Measurements from ENCODE around the gene NEU1.
"Not testable (repeated sequence)": the region's sequence is repeated elsewhere in the genome, so short reads cannot be mapped to it uniquely, and the experiment has no call there.

NEU1 gene

GRCh38 chr6:31837369-31838113 is 25.1 kb downstream of the NEU1 start:
- DNase-seq: peak; percentile 48 to 59

DNA sequence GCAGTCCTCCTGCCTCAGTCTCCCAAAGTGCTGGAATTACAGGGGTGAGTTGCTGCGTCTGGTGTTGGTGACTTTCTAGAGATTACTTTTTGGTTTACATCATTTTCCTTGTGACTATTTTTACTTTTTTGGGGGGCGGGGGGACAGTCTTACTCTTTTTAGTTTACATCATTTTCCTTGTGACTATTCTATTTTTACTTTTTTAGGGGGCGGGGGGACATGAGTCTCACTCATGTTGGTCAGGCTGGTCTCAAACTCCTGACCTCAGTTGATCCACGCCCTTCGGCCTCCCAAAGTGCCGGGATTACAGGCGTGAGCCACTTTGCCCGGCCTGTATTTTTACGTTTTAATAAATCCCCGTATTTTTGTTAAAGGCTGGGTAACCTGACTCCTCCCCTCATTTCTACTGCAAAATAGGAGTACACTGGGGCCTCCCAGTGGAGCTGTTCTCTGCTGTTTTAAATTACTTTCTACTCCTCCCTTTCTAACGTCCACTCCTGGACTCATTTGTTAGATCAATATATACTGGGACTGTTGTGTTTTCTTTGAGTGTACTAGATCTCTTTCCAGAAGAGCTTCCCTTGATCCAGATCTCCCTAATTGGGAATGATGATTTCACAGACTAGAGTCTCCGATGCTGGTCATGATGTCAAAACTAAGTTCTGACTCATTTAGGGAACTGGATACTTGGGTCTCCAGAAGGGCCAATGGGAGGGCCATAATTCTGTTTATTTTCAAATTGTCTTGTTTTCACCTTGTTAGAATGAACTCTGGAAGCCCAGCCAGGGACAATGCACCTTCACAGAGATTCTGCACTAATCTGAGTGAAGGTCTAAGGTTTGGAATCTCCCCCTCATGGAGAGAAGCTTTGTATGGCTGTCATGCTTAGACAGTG is 25.9 kb downstream of the NEU1 start:
- DNase-seq: no peak

DNA sequence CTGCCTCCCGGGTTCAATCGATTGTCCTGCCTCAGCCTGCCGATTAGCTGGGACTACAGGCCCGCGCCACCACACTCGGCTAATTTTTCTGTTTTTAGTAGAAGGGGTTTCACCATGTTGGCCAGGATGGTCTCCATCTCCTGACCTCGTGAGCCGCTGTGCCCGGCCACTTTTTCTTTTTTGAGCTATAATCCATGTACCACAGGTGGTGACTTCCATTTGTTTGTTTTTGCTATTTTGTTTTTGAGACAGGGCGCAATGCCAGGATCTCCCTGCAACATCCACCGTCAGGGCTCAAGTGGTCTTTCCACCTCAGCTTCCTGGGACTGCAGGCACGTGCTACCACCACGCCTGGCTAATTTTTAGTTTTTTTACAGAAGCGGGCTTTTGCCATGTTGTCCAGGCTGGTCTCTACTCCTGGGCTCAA is 26.6 kb downstream of the NEU1 start:
- DNase-seq: no peak

DNA sequence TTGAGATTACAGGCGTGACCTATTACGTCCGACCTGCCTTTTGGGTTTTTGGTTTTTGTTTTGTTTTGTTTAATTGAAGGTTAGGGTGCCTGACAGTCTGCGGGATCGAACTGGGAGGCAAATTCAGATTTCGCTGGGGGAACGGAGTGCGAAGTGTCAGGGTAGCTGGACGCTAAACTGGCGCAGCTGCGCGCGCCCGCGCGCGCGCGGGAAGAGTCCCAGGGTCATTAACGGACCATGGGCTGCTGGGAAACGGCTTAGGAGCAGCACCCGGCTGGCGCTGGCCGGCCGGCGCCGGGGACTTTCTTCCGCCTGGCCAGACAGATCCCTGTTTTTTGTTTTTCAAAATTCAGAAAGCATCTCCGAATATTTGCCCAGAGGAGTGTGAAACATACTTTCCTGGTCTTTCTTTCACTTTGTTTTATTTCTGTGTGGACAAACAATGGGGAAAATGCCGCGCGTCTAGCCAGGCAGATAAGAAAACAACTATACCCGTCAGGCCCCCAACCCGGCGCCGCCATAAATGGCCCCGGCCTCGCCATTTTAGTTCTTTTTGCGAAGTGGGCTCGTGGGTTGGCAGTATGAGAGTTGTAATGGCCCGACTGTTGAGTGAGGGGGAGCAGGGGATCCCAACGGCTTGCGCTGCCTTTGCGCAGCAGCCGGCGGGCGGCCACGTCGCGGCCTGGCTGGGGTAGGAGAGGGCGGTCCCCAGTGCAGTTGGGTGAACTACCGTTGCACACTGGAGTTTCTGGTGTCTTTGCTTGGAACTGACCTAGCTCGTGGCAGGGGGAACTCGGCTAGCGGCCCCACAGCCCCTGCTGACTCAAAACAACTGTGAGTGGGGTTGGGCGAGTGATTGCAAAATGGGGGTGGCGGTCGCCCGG is 28.0 kb downstream of the NEU1 start:
- DNase-seq: peak; percentile 73 to 80

DNA sequence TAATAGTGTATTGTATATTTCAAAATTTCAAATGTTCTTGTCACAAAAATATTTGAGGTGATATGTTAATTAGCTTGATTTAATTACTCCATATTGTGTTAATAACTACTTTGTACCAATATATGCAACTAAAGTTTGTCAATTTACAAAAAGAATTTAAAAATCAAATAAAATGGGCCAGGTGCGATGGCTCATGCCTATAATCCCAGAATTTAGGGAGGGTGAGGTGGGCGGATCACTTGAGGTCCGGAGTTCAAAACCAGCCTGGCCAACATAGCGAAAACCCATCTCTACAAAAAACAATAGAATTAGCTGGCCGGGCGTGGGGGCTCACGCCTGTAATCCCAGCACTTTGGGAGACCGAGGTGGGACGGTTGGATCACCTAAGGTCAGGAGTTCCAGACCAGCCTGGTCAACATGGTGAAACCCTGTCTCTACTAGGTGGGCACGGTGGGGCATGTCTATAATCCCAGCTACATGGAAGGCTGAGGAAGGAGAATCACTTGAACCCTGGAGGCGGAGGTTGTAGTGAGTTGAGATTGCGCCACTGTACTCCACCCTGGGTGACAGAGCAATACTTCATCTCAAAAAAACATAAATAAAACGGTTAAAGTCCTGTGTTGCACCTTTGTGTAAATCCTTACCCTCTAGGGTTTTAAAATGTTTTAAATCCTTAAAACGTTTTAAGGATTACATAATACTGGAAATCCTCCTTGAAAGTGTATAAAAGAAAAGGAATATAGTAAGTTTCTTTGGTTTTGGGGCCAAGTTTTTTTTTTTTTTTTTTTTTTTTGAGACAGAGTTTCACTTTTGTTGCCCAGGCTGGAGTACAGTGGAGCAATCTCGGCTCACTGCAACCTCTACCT is 31.0 kb downstream of the NEU1 start:
- DNase-seq: no peak

- DNase-seq: no peak
Measured at GRCh38 chr6:31830886-31831335, 31.7 kb downstream of the NEU1 start.

- DNase-seq: peak; percentile 64 to 66
Measured at GRCh38 chr6:31829633-31830283, 32.9 kb downstream of the NEU1 start.

DNA sequence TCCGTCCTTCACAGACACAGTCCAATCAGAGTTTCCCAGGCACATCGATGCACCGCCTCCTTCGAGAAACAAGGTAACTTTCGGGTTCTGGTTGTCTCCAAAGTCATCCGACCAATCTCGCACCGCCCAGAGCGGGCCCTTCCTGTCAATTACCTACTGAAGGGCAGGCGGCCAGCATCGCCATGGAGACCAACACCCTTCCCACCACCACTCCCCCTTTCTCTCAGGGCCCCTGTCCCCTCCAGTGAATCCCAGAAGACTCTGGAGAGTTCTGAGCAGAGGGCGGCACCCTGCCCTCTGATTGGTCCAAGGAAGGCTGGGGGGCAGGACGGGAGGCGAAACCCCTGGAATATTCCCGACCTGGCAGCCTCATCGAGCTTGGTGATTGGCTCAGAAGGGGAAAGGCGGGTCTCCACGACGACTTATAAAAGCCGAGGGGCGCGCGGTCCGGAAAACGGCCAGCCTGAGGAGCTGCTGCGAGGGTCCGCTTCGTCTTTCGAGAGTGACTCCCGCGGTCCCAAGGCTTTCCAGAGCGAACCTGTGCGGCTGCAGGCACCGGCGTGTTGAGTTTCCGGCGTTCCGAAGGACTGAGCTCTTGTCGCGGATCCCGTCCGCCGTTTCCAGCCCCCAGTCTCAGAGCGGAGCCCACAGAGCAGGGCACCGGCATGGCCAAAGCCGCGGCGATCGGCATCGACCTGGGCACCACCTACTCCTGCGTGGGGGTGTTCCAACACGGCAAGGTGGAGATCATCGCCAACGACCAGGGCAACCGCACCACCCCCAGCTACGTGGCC is 35.1 kb downstream of the NEU1 start, which contains the start of gene HSPA1B:
Gene HSPA1B, plus strand, starts transcription at position 453 of the 794 bp plus-strand sequence. Its CDS starts 213 bp downstream, at position 666.
- DNase-seq: peak; percentile 99 to 100

DNA sequence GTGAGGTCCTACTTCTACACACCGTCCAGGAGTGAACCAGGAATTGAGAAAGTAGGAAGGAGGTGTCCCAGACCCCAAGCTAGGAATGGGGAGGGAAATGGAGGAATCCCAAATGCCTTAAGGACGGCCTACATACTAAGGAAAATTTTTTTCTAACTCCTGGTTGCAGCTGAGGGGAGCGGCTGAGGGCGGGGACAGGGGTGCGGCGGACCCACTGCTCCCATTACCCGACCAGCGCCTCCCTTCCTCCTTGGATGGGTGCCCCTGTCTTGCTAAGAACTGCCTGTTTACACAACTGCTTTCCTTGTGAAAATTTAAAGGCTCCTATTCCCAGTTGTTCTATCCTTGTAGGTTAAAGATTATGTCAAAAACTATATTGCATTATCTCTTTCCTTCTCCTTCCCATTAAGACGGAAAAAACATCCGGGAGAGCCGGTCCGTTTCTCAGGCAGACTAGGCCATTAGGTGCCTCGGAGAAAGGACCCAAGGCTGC is 35.8 kb downstream of the NEU1 start:
- peak; percentile 87 to 93 for DNase-seq

- no peak for DNase-seq
Measured at GRCh38 chr6:31825553-31825952, 37.1 kb downstream of the NEU1 start.

DNA sequence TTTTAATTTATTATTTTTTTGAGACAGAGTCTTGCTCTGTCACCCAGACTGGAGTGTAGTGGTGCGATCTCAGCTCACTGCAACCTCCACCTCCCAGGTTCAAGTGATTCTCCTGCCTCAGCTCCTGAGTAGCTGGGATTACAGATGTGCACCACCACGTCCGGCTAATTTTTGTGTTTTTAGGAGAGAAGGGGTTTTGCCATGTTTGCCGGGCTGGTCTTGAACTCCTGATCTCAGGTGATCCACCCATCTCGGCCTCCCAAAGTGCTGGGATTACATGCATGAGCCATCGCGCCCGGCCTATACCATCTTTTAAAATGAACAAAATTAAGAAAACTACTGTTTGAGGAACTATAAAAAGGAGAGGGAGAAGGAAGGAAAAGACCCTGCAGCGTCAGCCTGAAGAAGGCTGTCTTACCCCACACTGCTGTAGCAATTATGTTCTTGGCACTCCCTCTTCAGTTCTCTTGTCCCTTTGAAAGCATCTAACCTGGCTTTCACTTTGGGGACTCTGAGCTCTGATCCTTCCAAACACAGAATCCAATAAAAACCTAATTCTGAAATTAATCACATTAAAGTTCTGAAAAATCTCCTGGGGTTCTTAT is 38.9 kb downstream of the NEU1 start:
- DNase-seq: peak; percentile 34 to 53

GRCh38 chr6:31822036-31822821 is 40.4 kb downstream of the NEU1 start:
- peak; percentile 64 to 76 for DNase-seq

DNA sequence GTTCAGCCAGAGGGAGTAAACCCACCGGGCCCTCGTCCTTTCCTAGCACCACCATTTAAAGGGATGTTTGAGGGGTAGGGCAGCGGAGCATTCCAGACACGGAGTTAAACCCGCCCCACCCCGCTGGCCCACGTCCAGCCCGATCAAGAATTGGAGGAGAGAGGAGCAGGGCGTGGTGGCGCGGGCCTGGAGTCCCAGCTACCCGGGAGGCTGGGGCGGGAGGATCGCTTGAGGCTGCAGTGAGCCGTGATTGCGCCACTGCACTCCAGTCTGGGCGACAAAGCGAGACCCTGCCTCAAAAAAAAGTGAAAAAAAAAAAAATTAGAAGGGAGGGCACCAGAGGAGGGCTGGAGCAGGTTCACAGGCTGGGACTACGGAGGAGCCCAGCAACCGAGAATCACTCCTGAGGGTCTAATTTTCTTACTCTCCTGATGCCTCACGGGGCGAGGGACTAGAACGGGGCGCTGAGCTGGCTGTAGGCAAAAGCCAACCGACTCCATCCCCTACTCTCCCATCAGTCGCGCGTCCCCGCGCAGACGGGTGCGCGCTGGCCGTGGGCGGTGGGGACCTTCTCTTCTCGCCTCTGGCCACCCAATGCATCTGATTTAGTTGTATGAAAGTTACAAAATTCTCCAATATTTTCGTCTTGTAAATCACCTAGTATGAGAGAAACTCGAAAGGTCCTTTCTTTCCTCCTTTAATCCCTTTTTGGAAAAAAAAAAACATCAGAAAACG is 41.2 kb downstream of the NEU1 start:
- peak; percentile 54 to 64 for DNase-seq

DNA sequence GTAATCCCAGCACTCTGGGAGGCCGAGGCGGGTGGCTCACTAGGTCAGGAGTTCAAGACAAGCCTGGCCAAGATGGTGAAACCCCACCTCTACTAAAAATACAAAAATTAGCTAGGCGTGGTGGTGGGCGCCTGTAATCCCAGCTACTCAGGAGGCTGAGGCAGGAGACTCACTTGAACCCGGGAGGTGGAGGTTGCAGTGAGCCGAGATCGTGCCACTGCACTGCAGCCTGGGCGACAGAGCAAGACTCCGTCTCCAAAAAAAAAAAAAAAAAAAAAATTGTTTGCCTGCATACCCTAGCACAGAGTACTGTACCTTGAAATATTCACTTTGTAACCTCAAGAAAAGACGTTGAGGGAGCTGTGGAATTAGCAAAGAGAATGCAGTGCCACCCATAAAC is 42.2 kb downstream of the NEU1 start:
- not testable (repeated sequence) for DNase-seq

DNA sequence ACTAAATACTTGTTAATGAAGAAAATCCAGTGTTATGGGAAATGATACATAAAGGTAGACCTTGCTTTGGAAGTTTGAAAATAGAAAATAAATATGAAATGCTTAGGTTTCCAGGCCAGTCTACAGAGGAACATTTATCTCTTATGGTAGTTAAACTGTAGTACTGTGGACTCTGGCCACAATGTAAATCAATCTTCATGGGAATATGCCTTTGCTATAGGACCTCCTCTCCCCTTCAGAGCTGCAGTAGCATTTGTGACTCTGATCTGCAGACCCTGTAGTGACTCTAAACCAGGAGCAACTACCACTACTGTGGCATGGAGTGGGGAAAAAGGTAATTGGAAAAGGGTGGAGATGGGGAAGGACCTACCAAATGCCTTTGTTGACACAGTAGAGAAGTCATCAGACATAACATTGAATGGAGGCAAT is 42.7 kb downstream of the NEU1 start:
- DNase-seq: no peak

DNA sequence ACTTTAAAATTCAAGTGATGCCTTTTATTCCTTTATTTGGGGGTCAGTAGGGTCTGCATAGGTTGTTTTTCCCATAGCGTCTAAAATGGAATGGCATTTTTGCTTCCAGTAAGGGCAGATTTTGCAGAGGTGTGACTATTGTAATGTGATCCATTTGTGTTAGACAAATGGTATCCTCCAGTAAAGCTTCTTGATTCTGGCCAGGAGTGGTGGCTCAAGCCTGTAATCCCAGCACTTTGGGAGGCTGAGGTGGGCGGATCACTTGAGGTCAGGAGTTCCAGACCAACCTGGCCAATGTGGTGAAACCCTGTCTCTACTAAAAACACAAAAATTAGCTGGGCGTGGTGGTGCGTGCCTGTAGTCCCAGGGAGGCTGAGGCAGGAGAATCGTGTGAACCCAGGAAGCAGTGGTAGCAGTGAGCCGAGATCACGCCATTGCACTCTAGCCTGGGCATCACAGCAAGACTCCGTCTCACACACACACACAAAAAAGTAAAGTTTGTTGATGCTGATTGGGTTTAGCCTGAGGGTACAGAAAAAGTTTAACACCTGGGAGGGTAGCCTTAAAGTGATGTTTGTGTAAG is 44.6 kb downstream of the NEU1 start:
- DNase-seq: not testable (repeated sequence)

DNA sequence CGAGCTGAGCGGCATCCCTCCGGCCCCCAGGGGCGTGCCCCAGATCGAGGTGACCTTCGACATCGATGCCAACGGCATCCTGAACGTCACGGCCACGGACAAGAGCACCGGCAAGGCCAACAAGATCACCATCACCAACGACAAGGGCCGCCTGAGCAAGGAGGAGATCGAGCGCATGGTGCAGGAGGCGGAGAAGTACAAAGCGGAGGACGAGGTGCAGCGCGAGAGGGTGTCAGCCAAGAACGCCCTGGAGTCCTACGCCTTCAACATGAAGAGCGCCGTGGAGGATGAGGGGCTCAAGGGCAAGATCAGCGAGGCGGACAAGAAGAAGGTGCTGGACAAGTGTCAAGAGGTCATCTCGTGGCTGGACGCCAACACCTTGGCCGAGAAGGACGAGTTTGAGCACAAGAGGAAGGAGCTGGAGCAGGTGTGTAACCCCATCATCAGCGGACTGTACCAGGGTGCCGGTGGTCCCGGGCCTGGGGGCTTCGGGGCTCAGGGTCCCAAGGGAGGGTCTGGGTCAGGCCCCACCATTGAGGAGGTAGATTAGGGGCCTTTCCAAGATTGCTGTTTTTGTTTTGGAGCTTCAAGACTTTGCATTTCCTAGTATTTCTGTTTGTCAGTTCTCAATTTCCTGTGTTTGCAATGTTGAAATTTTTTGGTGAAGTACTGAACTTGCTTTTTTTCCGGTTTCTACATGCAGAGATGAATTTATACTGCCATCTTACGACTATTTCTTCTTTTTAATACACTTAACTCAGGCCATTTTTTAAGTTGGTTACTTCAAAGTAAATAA is 45.3 kb downstream of the NEU1 start:
- peak; percentile 55 to 65 for DNase-seq

All from Kasumi-1 (cell line).